HUES64 (cell line): ENCODE results near the gene KPRP.

ENCODE experiments used
- H3K27ac ChIP-seq: 2 replicates; pipeline ENCODE4 v1.7.0; 2013; ENCODE audit warnings: low read depth, low read length, inconsistent platforms
- H3K27me3 ChIP-seq: 2 replicates; pipeline ENCODE4 v1.6.1; 2013; ENCODE audit warnings: mild to moderate bottlenecking, low read length; ENCODE audit not compliant: insufficient read depth
- H3K36me3 ChIP-seq: 2 replicates; pipeline ENCODE4 v1.6.1; 2013; ENCODE audit warnings: mild to moderate bottlenecking, low read length; ENCODE audit not compliant: insufficient read depth
- H3K4me1 ChIP-seq: 2 replicates; pipeline ENCODE4 v1.6.1; 2013; ENCODE audit warnings: mild to moderate bottlenecking, low read length, moderate library complexity; ENCODE audit not compliant: insufficient read depth
- H3K4me3 ChIP-seq: 2 replicates; pipeline ENCODE4 v1.5.1; 2013; ENCODE audit warnings: mild to moderate bottlenecking, low read length, moderate library complexity
- H3K9ac ChIP-seq: 2 replicates; pipeline ENCODE4 v1.6.1; 2013; ENCODE audit warnings: mild to moderate bottlenecking, low read depth, low read length
- H3K9me3 ChIP-seq: 2 replicates; pipeline ENCODE4 v1.6.1; 2013; ENCODE audit warnings: low read depth, low read length; ENCODE audit not compliant: insufficient read depth
- WGBS: fragments of 150-250, 120-280 bp; methylation state at CpG from one replicate; pipeline ENCODE4 v1.1.7; 2013; ENCODE audit warnings: missing lambda C conversion rate; 5-methylcytosine and 5-hydroxymethylcytosine counted together

The KPRP gene

GRCh38 chr1:152776361-152776760 is 18.5 kb downstream of the KPRP start:
- WGBS, result 81% methylated on average over 11 of the region's 11 CpGs
- no peaks in the 10 kb centered on the region for H3K27me3 ChIP-seq
- H3K9me3 ChIP-seq, result peaks cover 80% of the 10 kb centered on the region
- H3K4me3 ChIP-seq, result no peak overlapping the region
- no peaks in the 10 kb centered on the region for H3K36me3 ChIP-seq
- no peak overlapping the region for H3K9ac ChIP-seq
- no peaks in the 10 kb centered on the region for H3K4me1 ChIP-seq
- no peak overlapping the region for H3K27ac ChIP-seq

- Histone ChIP-seq H3K36me3 (no peaks in the 10 kb centered on the region), H3K4me3 (no peak overlapping the region), H3K9me3 (peaks cover 89% of the 10 kb centered on the region), H3K4me1 (no peaks in the 10 kb centered on the region), H3K27me3 (no peaks in the 10 kb centered on the region), H3K27ac (no peak overlapping the region), H3K9ac (no peak overlapping the region)
- 89% methylated on average over 4 of the region's 4 CpGs for WGBS
These were observed 19.8 kb downstream of the KPRP start for GRCh38 chr1:152777510-152778137.

GRCh38 chr1:152783095-152783494 is 25.3 kb downstream of the KPRP start:
- Histone ChIP-seq H3K4me3 (no peak overlapping the region), H3K9ac (no peak overlapping the region), H3K27ac (no peak overlapping the region), H3K27me3 (no peaks in the 10 kb centered on the region), H3K4me1 (no peaks in the 10 kb centered on the region), H3K36me3 (no peaks in the 10 kb centered on the region), H3K9me3 (peaks cover 88% of the 10 kb centered on the region)
- 64% methylated on average over 2 of the region's 2 CpGs for WGBS

GRCh38 chr1:152786077-152786476 is 28.3 kb downstream of the KPRP start, which contains the start of gene LCE1E:
TSS of gene LCE1E (plus strand) at chr1:152786257. CDS start at chr1:152787300, 1,043 bp downstream.
- 47% methylated on average over 2 of the region's 2 CpGs for WGBS
- no peak within 1 kb of the TSS for H3K27ac ChIP-seq
- H3K9ac ChIP-seq, result no peak within 1 kb of the TSS
- H3K4me3 ChIP-seq, result no peak within 1 kb of the TSS
- no peaks in the 10 kb centered on the region for H3K4me1 ChIP-seq
- H3K27me3 ChIP-seq, result no peaks in the 10 kb centered on the region
- peaks cover 76% of the 10 kb centered on the region for H3K9me3 ChIP-seq
- H3K36me3 ChIP-seq, result no peaks in the 10 kb centered on the region

- Histone ChIP-seq H3K4me3 (no peak overlapping the region), H3K9ac (no peak overlapping the region), H3K27ac (no peak overlapping the region), H3K4me1 (no peaks in the 10 kb centered on the region), H3K27me3 (no peaks in the 10 kb centered on the region), H3K9me3 (peaks cover 21% of the 10 kb centered on the region), H3K36me3 (no peaks in the 10 kb centered on the region)
- WGBS, result 63% methylated on average over 4 of the region's 4 CpGs
These were observed 37.9 kb downstream of the KPRP start for GRCh38 chr1:152795686-152796085.

GRCh38 chr1:152796421-152796820 is 38.6 kb downstream of the KPRP start, which contains the start of gene LCE1D:
TSS of gene LCE1D (plus strand) at chr1:152796721. CDS start at chr1:152797795, 1,074 bp downstream.
- no peaks in the 10 kb centered on the region for H3K4me1 ChIP-seq
- 29% methylated on average over 2 of the region's 3 CpGs for WGBS
- peaks cover 28% of the 10 kb centered on the region for H3K9me3 ChIP-seq
- H3K36me3 ChIP-seq, result no peaks in the 10 kb centered on the region
- H3K27me3 ChIP-seq, result no peaks in the 10 kb centered on the region
- no peak within 1 kb of the TSS for H3K9ac ChIP-seq
- no peak within 1 kb of the TSS for H3K4me3 ChIP-seq
- no peak within 1 kb of the TSS for H3K27ac ChIP-seq

- H3K4me1 ChIP-seq, result no peaks in the 10 kb centered on the region
- no peaks in the 10 kb centered on the region for H3K36me3 ChIP-seq
- no peak overlapping the region for H3K4me3 ChIP-seq
- H3K27me3 ChIP-seq, result no peaks in the 10 kb centered on the region
- H3K9ac ChIP-seq, result no peak overlapping the region
- H3K9me3 ChIP-seq, result peaks cover 71% of the 10 kb centered on the region
- no peak overlapping the region for H3K27ac ChIP-seq
- WGBS, result 88% methylated on average over 1 of the region's 1 CpG
These were observed 43.5 kb downstream of the KPRP start for GRCh38 chr1:152801333-152801732.

- H3K9ac ChIP-seq, result no peak within 1 kb of the TSS
- H3K27ac ChIP-seq, result no peak within 1 kb of the TSS
- 61% methylated on average over 2 of the region's 3 CpGs for WGBS
- no peaks in the 10 kb centered on the region for H3K4me1 ChIP-seq
- H3K27me3 ChIP-seq, result no peaks in the 10 kb centered on the region
- no peak within 1 kb of the TSS for H3K4me3 ChIP-seq
- peaks cover 95% of the 10 kb centered on the region for H3K9me3 ChIP-seq
- H3K36me3 ChIP-seq, result no peaks in the 10 kb centered on the region
These were observed 48.8 kb downstream of the KPRP start, which contains the start of gene LCE1C for GRCh38 chr1:152806576-152806975. TSS of gene LCE1C (minus strand) at chr1:152806651. CDS start at chr1:152805478, 1,173 bp downstream.

GRCh38 chr1:152811050-152811449 is 53.2 kb downstream of the KPRP start:
- Histone ChIP-seq H3K9me3 (peaks cover 93% of the 10 kb centered on the region), H3K36me3 (no peaks in the 10 kb centered on the region)

More at GRCh38 chr1:152811050-152811449, 53.2 kb downstream of the KPRP start:
- H3K27ac ChIP-seq, result no peak overlapping the region
- H3K9ac ChIP-seq, result no peak overlapping the region
- no peaks in the 10 kb centered on the region for H3K27me3 ChIP-seq
- H3K4me3 ChIP-seq, result no peak overlapping the region
- no peaks in the 10 kb centered on the region for H3K4me1 ChIP-seq
- 52% methylated on average over 2 of the region's 2 CpGs for WGBS
